ENCODE data around the gene NXPE3. TPM values are rescaled to one million over a fixed set of nuclear protein-coding genes. Genes with fewer than 3 reads are reported as not detected.
"Not testable (repeated sequence)": the region's sequence is repeated elsewhere in the genome, so short reads cannot be mapped to it uniquely, and the experiment has no call there.

The NXPE3 gene
- total RNA-seq (2014; rRNA removed; shearing (Covaris generic)) = 5.0 and 8.0 TPM in 2 replicates

- peak; percentile 91 for DNase-seq (ENCODE audit: low read depth)
These were observed at the start of gene NXPE3 for GRCh38 chr3:101779047-101779821. Gene NXPE3 (plus strand): TSS chr3:101779211. CDS start chr3:101785597, 6,386 bp downstream.

- no peak for DNase-seq (ENCODE audit: low read depth)
These were observed 49.4 kb upstream of the NXPE3 start for GRCh38 chr3:101729586-101729985.

GRCh38 chr3:101730839-101731238 lies 48.2 kb upstream of the NXPE3 start:
- DNase-seq (ENCODE audit: low read depth) = no peak

GRCh38 chr3:101732240-101732641 lies 46.8 kb upstream of the NXPE3 start:
- no peak for DNase-seq (ENCODE audit: low read depth)

GRCh38 chr3:101735833-101736232 lies 43.2 kb upstream of the NXPE3 start:
- DNase-seq (ENCODE audit: low read depth) = no peak

GRCh38 chr3:101741914-101742313 lies 37.1 kb upstream of the NXPE3 start:
- not testable (repeated sequence) for DNase-seq (ENCODE audit: low read depth)

GRCh38 chr3:101744811-101745210 lies 34.2 kb upstream of the NXPE3 start:
- no peak for DNase-seq (ENCODE audit: low read depth)

- not testable (repeated sequence) for DNase-seq (ENCODE audit: low read depth)
These were observed 33.1 kb upstream of the NXPE3 start for GRCh38 chr3:101745934-101746333.

- not testable (repeated sequence) for DNase-seq (ENCODE audit: low read depth)
These were observed 25.5 kb upstream of the NXPE3 start for GRCh38 chr3:101753386-101754113.

- no peak for DNase-seq (ENCODE audit: low read depth)
These were observed 20.8 kb upstream of the NXPE3 start for GRCh38 chr3:101758224-101758623.

- no peak for DNase-seq (ENCODE audit: low read depth)
These were observed 16.9 kb upstream of the NXPE3 start for GRCh38 chr3:101762041-101762646.

GRCh38 chr3:101777745-101778281 lies 1.2 kb upstream of the NXPE3 start:
- not testable (repeated sequence) for DNase-seq (ENCODE audit: low read depth)

- DNase-seq (ENCODE audit: low read depth) = no peak
These were observed 495 bp upstream of the NXPE3 start for GRCh38 chr3:101778385-101779046.

- DNase-seq (ENCODE audit: low read depth) = no peak
These were observed 891 bp downstream of the NXPE3 start for GRCh38 chr3:101779822-101780381.

- peak; percentile 78 for DNase-seq (ENCODE audit: low read depth)
These were observed 1.6 kb downstream of the NXPE3 start for GRCh38 chr3:101780661-101781060.

GRCh38 chr3:101781166-101781565 lies 2.2 kb downstream of the NXPE3 start:
- no peak for DNase-seq (ENCODE audit: low read depth)

- DNase-seq (ENCODE audit: low read depth) = no peak
These were observed 6.0 kb downstream of the NXPE3 start for GRCh38 chr3:101784855-101785613.

- DNase-seq (ENCODE audit: low read depth) = no peak
These were observed 12.8 kb downstream of the NXPE3 start for GRCh38 chr3:101791778-101792177.

GRCh38 chr3:101796077-101796680 lies 17.2 kb downstream of the NXPE3 start:
- peak; percentile 18 for DNase-seq (ENCODE audit: low read depth)

GRCh38 chr3:101801174-101801573 lies 22.2 kb downstream of the NXPE3 start:
- DNase-seq (ENCODE audit: low read depth) = no peak
